Measurements from ENCODE around the gene FARS2. TPM values are rescaled to one million over a fixed set of nuclear protein-coding genes. Genes with fewer than 3 reads are reported as not detected.

Gene FARS2
- total RNA-seq, 1 experiment from 2014 or later: 13.8 TPM

DNA sequence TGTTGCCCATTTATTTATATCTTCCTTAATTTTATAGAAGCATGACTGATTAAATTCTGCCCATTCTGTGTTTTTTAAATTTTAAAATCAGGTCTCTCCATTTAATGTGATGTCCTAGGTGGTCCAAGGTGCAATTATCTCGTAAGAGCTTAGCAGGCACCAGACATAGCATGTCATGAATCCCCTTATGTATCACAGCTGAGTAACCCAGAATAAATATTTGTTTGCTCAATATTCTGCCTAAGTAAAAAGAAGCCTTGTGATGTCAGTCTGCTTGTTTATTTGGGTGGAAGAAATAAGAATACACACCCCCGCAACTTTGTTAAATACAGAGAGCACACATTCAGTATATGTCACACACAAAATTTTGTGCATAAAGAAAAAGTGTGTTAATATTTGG lies 211.3 kb downstream of the FARS2 start:
- no peaks in the 10 kb centered on the region for H3K4me1 ChIP-seq (ENCODE audit: control insufficient read depth in 1 of 2, insufficient read depth in 2 of 2, low read length in 2 of 2)
- no peaks in the 10 kb centered on the region for H3K27me3 ChIP-seq (ENCODE audit: insufficient read depth, low read length)
- ChIA-PET RAD21 (ENCODE audit: low non-redundant PET in 1 of 2, low total read pairs in 2 of 2, uncharacterized antibody in 2 of 2, unreplicated experiment in 2 of 2) (no interaction called here), POLR2A (no interaction called here), CTCF (no interaction called here)
- H3K9me3 ChIP-seq (ENCODE audit: control insufficient read depth in 1 of 2, insufficient read depth in 1 of 2, low read depth in 1 of 2, low read length in 2 of 2): no peaks in the 10 kb centered on the region
- no peaks in the 10 kb centered on the region for H3K79me2 ChIP-seq (ENCODE audit: insufficient read depth, low read length)
- no peak overlapping the region for H3K9ac ChIP-seq (ENCODE audit: low read length)
- ATAC-seq: no peak
- DNase-seq (ENCODE audit: low read depth, low spot score): no peak
- no peaks in the 10 kb centered on the region for H3K9me2 ChIP-seq (ENCODE audit: insufficient read depth)
- no peak overlapping the region for H3K4me2 ChIP-seq (ENCODE audit: low read length)
- no peak overlapping the region for H3K4me3 ChIP-seq (replicated peaks in 1 of 2; ENCODE audit: low read depth in 1 of 2, low read length in 2 of 2)
- no peaks in the 10 kb centered on the region for H3K36me3 ChIP-seq (ENCODE audit: control insufficient read depth in 1 of 2, insufficient read depth in 2 of 2, low read length in 2 of 2)
- no TSS peak for BruUV-seq (replicated peaks)
- H3K27ac ChIP-seq (ENCODE audit: low read depth, low read length): no peak overlapping the region
- intact Hi-C loops (cut with micrococcal nuclease): loop anchor here (5.0 kb wide), 1 partner anchor 660 kb away; no protein-coding TSS in a partner anchor
- no peak overlapping the region for H2AFZ ChIP-seq (ENCODE audit: low read depth, low read length, poor library complexity, severe bottlenecking)
- no peak for TF ChIP-seq EZH2phosphoT487 (IDR thresholded peaks at IDR 0.05; ENCODE audit: borderline replicate concordance)
- TF ChIP-seq YY1 (IDR thresholded peaks at IDR 0.05; ENCODE audit: extremely low read depth, insufficient replicate concordance, low read depth, low read length): no peak
- no peak for TF ChIP-seq EZH2 (IDR thresholded peaks at IDR 0.05)
- TF ChIP-seq, protein P1, sequence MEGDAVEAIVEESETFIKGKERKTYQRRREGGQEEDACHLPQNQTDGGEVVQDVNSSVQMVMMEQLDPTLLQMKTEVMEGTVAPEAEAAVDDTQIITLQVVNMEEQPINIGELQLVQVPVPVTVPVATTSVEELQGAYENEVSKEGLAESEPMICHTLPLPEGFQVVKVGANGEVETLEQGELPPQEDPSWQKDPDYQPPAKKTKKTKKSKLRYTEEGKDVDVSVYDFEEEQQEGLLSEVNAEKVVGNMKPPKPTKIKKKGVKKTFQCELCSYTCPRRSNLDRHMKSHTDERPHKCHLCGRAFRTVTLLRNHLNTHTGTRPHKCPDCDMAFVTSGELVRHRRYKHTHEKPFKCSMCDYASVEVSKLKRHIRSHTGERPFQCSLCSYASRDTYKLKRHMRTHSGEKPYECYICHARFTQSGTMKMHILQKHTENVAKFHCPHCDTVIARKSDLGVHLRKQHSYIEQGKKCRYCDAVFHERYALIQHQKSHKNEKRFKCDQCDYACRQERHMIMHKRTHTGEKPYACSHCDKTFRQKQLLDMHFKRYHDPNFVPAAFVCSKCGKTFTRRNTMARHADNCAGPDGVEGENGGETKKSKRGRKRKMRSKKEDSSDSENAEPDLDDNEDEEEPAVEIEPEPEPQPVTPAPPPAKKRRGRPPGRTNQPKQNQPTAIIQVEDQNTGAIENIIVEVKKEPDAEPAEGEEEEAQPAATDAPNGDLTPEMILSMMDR (IDR thresholded peaks at IDR 0.05 in 2 of 3, conservative IDR thresholded peaks at IDR 0.05 in 1 of 3; ENCODE audit: borderline replicate concordance in 1 of 3, insufficient read depth in 1 of 3, low read depth in 2 of 3, low read length in 2 of 3): no peak
- TF ChIP-seq, protein P2, sequence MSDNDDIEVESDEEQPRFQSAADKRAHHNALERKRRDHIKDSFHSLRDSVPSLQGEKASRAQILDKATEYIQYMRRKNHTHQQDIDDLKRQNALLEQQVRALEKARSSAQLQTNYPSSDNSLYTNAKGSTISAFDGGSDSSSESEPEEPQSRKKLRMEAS (IDR thresholded peaks at IDR 0.05): no peak
- no peak for TF ChIP-seq POLR2AphosphoS5 (IDR thresholded peaks at IDR 0.05; ENCODE audit: low read depth, low read length)
- no peak for TF ChIP-seq POLR2A (IDR thresholded peaks at IDR 0.05; ENCODE audit: borderline replicate concordance, extremely low read depth, insufficient read depth, insufficient read length)
- no peak for TF ChIP-seq ZNF274 (IDR thresholded peaks at IDR 0.05; ENCODE audit: low read depth, low read length)
- H4K20me1 ChIP-seq (ENCODE audit: insufficient read depth): no peaks in the 10 kb centered on the region

- Histone ChIP-seq H3K4me2 (ENCODE audit: low read length) (no peak overlapping the region), H3K9me2 (ENCODE audit: insufficient read depth) (no peaks in the 10 kb centered on the region), H3K9ac (ENCODE audit: low read length) (no peak overlapping the region), H3K27ac (ENCODE audit: low read depth, low read length) (no peak overlapping the region), H3K4me3 (replicated peaks in 1 of 2; ENCODE audit: low read depth in 1 of 2, low read length in 2 of 2) (no peak overlapping the region), H3K9me3 (ENCODE audit: control insufficient read depth in 1 of 2, insufficient read depth in 1 of 2, low read depth in 1 of 2, low read length in 2 of 2) (no peaks in the 10 kb centered on the region), H3K27me3 (ENCODE audit: insufficient read depth, low read length) (no peaks in the 10 kb centered on the region), H4K20me1 (ENCODE audit: insufficient read depth) (no peaks in the 10 kb centered on the region), H3K36me3 (ENCODE audit: control insufficient read depth in 1 of 2, insufficient read depth in 2 of 2, low read length in 2 of 2) (no peaks in the 10 kb centered on the region), H3K79me2 (ENCODE audit: insufficient read depth, low read length) (no peaks in the 10 kb centered on the region), H2AFZ (ENCODE audit: low read depth, low read length, poor library complexity, severe bottlenecking) (no peak overlapping the region), H3K4me1 (ENCODE audit: control insufficient read depth in 1 of 2, insufficient read depth in 2 of 2, low read length in 2 of 2) (no peaks in the 10 kb centered on the region)
- ChIA-PET POLR2A (no interaction called here), CTCF (no interaction called here), RAD21 (ENCODE audit: low non-redundant PET in 1 of 2, low total read pairs in 2 of 2, uncharacterized antibody in 2 of 2, unreplicated experiment in 2 of 2) (no interaction called here)
- intact Hi-C loops (cut with micrococcal nuclease): no loop called here
- ATAC-seq: no peak
- no TSS peak for BruUV-seq (replicated peaks)
- no peak for DNase-seq (ENCODE audit: low read depth, low spot score)
- TF ChIP-seq CEBPB (IDR thresholded peaks at IDR 0.05; ENCODE audit: low read depth): no peak
- TF ChIP-seq ELF1 (IDR thresholded peaks at IDR 0.05; ENCODE audit: borderline replicate concordance, low read depth): no peak
- no peak for TF ChIP-seq POLR2AphosphoS5 (IDR thresholded peaks at IDR 0.05; ENCODE audit: low read depth, low read length)
- TF ChIP-seq SRF (IDR thresholded peaks at IDR 0.05; ENCODE audit: low read depth): no peak
- no peak for TF ChIP-seq REST (IDR thresholded peaks at IDR 0.05; ENCODE audit: low read depth)
- TF ChIP-seq TCF7L2 (IDR thresholded peaks at IDR 0.05; ENCODE audit: borderline replicate concordance, extremely low read depth, insufficient read depth, insufficient read length): no peak
- TF ChIP-seq RAD21 (IDR thresholded peaks at IDR 0.05; ENCODE audit: low read depth): no peak
- no peak for TF ChIP-seq SIN3A (IDR thresholded peaks at IDR 0.05; ENCODE audit: low read depth)
- TF ChIP-seq FOSL1 (IDR thresholded peaks at IDR 0.05; ENCODE audit: low read depth): no peak
- no peak for TF ChIP-seq ZNF274 (IDR thresholded peaks at IDR 0.05; ENCODE audit: low read depth, low read length)
- TF ChIP-seq EZH2phosphoT487 (IDR thresholded peaks at IDR 0.05; ENCODE audit: borderline replicate concordance): no peak
- TF ChIP-seq JUND (IDR thresholded peaks at IDR 0.05): no peak
Measured at GRCh38 chr6:5475779-5476178, 214.5 kb downstream of the FARS2 start.

Data from HCT116 (cell line).